ENCODE results near the gene BANK1.

The BANK1 gene

GRCh38 chr4:102076622-102077021 is 286.1 kb downstream of the BANK1 start:
- DNase-seq (no peak), ATAC-seq (ENCODE audit: insufficient read depth, low read depth) (no peak)
- H3K4me1 ChIP-seq (ENCODE audit: insufficient read depth, low read length), result no peaks in the 10 kb centered on the region
- H3K27ac ChIP-seq (ENCODE audit: low read length), result no peak overlapping the region
- no peaks in the 10 kb centered on the region for H3K79me2 ChIP-seq (ENCODE audit: insufficient read depth, low read length)
- no peak overlapping the region for H3K4me2 ChIP-seq (ENCODE audit: insufficient read depth, low read length)
- H3K4me3 ChIP-seq (ENCODE audit: low read depth in 1 of 2, low read length in 2 of 2), result no peak overlapping the region
- H3K27me3 ChIP-seq (ENCODE audit: insufficient read depth, low read length, poor library complexity), result no peaks in the 10 kb centered on the region
- H2AFZ ChIP-seq (ENCODE audit: low read depth, low read length), result no peak overlapping the region
- no peak for TF ChIP-seq EZH2 (IDR thresholded peaks at IDR 0.05; ENCODE audit: borderline replicate concordance, low read depth, low read length, severe bottlenecking)
- H3K9me3 ChIP-seq (ENCODE audit: insufficient read depth, low read length, severe bottlenecking), result no peaks in the 10 kb centered on the region
- H4K20me1 ChIP-seq (ENCODE audit: insufficient read depth, low read length), result no peaks in the 10 kb centered on the region
- no peaks in the 10 kb centered on the region for H3K36me3 ChIP-seq (ENCODE audit: insufficient read depth, low read length)
- no peak overlapping the region for H3K9ac ChIP-seq (ENCODE audit: low read depth, low read length)

- Histone ChIP-seq H3K27me3 (ENCODE audit: insufficient read depth, low read length, poor library complexity) (no peaks in the 10 kb centered on the region), H3K9ac (ENCODE audit: low read depth, low read length) (no peak overlapping the region), H3K4me2 (ENCODE audit: insufficient read depth, low read length) (no peak overlapping the region), H3K4me1 (ENCODE audit: insufficient read depth, low read length) (no peaks in the 10 kb centered on the region), H3K79me2 (ENCODE audit: insufficient read depth, low read length) (no peaks in the 10 kb centered on the region), H3K4me3 (ENCODE audit: low read depth in 1 of 2, low read length in 2 of 2) (no peak overlapping the region), H3K27ac (ENCODE audit: low read length) (no peak overlapping the region), H3K36me3 (ENCODE audit: insufficient read depth, low read length) (no peaks in the 10 kb centered on the region), H2AFZ (ENCODE audit: low read depth, low read length) (no peak overlapping the region), H3K9me3 (ENCODE audit: insufficient read depth, low read length, severe bottlenecking) (no peaks in the 10 kb centered on the region), H4K20me1 (ENCODE audit: insufficient read depth, low read length) (no peaks in the 10 kb centered on the region)
- DNase-seq (no peak), ATAC-seq (ENCODE audit: insufficient read depth, low read depth) (no peak)
- TF ChIP-seq CTCF (IDR thresholded peaks at IDR 0.05; ENCODE audit: borderline replicate concordance, extremely low read depth, low read length, poor library complexity, severe bottlenecking), result no peak
- TF ChIP-seq EZH2 (IDR thresholded peaks at IDR 0.05; ENCODE audit: borderline replicate concordance, low read depth, low read length, severe bottlenecking), result no peak
Measured at GRCh38 chr4:102080184-102080583, 289.7 kb downstream of the BANK1 start.

- Histone ChIP-seq H3K27ac (ENCODE audit: low read length) (no peak overlapping the region), H3K4me2 (ENCODE audit: insufficient read depth, low read length) (no peak overlapping the region), H3K9ac (ENCODE audit: low read depth, low read length) (no peak overlapping the region), H3K4me3 (ENCODE audit: low read depth in 1 of 2, low read length in 2 of 2) (no peak overlapping the region), H3K4me1 (ENCODE audit: insufficient read depth, low read length) (no peaks in the 10 kb centered on the region), H4K20me1 (ENCODE audit: insufficient read depth, low read length) (no peaks in the 10 kb centered on the region), H3K36me3 (ENCODE audit: insufficient read depth, low read length) (no peaks in the 10 kb centered on the region), H3K79me2 (ENCODE audit: insufficient read depth, low read length) (no peaks in the 10 kb centered on the region), H2AFZ (ENCODE audit: low read depth, low read length) (no peak overlapping the region), H3K27me3 (ENCODE audit: insufficient read depth, low read length, poor library complexity) (no peaks in the 10 kb centered on the region), H3K9me3 (ENCODE audit: insufficient read depth, low read length, severe bottlenecking) (peaks cover 4% of the 10 kb centered on the region)
- no peak for ATAC-seq (ENCODE audit: insufficient read depth, low read depth)
- DNase-seq, result no peak
- no peak for TF ChIP-seq CTCF (IDR thresholded peaks at IDR 0.05; ENCODE audit: borderline replicate concordance, extremely low read depth, low read length, poor library complexity, severe bottlenecking)
- TF ChIP-seq EZH2 (IDR thresholded peaks at IDR 0.05; ENCODE audit: borderline replicate concordance, low read depth, low read length, severe bottlenecking), result no peak
Measured at GRCh38 chr4:102089850-102090621, 299.5 kb downstream of the BANK1 start.

- Histone ChIP-seq H3K79me2 (ENCODE audit: insufficient read depth, low read length) (no peaks in the 10 kb centered on the region), H2AFZ (ENCODE audit: low read depth, low read length) (no peak overlapping the region), H3K4me2 (ENCODE audit: insufficient read depth, low read length) (no peak overlapping the region), H3K27me3 (ENCODE audit: insufficient read depth, low read length, poor library complexity) (no peaks in the 10 kb centered on the region), H3K27ac (ENCODE audit: low read length) (no peak overlapping the region), H4K20me1 (ENCODE audit: insufficient read depth, low read length) (no peaks in the 10 kb centered on the region), H3K4me3 (ENCODE audit: low read depth in 1 of 2, low read length in 2 of 2) (no peak overlapping the region), H3K9me3 (ENCODE audit: insufficient read depth, low read length, severe bottlenecking) (peaks cover 4% of the 10 kb centered on the region), H3K9ac (ENCODE audit: low read depth, low read length) (no peak overlapping the region), H3K36me3 (ENCODE audit: insufficient read depth, low read length) (no peaks in the 10 kb centered on the region), H3K4me1 (ENCODE audit: insufficient read depth, low read length) (no peaks in the 10 kb centered on the region)
- TF ChIP-seq CTCF (IDR thresholded peaks at IDR 0.05; ENCODE audit: borderline replicate concordance, extremely low read depth, low read length, poor library complexity, severe bottlenecking) (no peak), EZH2 (IDR thresholded peaks at IDR 0.05; ENCODE audit: borderline replicate concordance, low read depth, low read length, severe bottlenecking) (no peak)
- ATAC-seq (ENCODE audit: insufficient read depth, low read depth), result no peak
- DNase-seq, result no peak
Measured at GRCh38 chr4:102091656-102092055, 301.1 kb downstream of the BANK1 start.
